Natural killer cell (primary cell): ENCODE measurements around the gene SPRED3. TPM values are rescaled to one million over a fixed set of nuclear protein-coding genes. Genes with fewer than 3 reads are reported as not detected.

Experiments used
- ATAC-seq, 3 donors: fragments of 150-1000 bp in 2 of 3; fragments of 200-7000 bp in 1 of 3; cut with Tn5 transposase; 1 replicate in 1 of 3; 2 replicates in 2 of 3; pipeline ENCODE4 v1.10.0; 2021; ENCODE audit warnings: mild to moderate bottlenecking in 2 of 3, moderate library complexity in 2 of 3
- DNase-seq, 2 donors: peaks; one replicate each; pipeline versions ENCODE4 v3.0.0 to v3.0.0-alpha.2; 2013 to 2021; ENCODE audit warnings: mixed read lengths in 1 of 2
- H3K27ac ChIP-seq: one replicate; pipeline ENCODE4 v1.5.1; 2013; ENCODE audit warnings: mild to moderate bottlenecking, low read length
- H3K27me3 ChIP-seq: one replicate; pipeline ENCODE4 v1.6.1; 2013; ENCODE audit warnings: low read length; ENCODE audit not compliant: control insufficient read depth, insufficient read depth
- H3K36me3 ChIP-seq: one replicate; pipeline ENCODE4 v1.6.1; 2013; ENCODE audit warnings: low read length; ENCODE audit not compliant: control insufficient read depth, insufficient read depth
- H3K4me1 ChIP-seq: one replicate; pipeline ENCODE4 v1.6.1; 2013; ENCODE audit warnings: low read length; ENCODE audit not compliant: control insufficient read depth, insufficient read depth
- H3K4me3 ChIP-seq: one replicate; pipeline ENCODE4 v1.5.1; 2013; ENCODE audit warnings: low read length
- H3K9me3 ChIP-seq: one replicate; pipeline ENCODE4 v1.6.1; 2013; ENCODE audit warnings: low read length; ENCODE audit not compliant: control insufficient read depth, insufficient read depth
- H3K27ac Mint-ChIP-seq, 2 donors: one replicate each; pipeline ENCODE4 v1.8.0; 2022; ENCODE audit warnings: mild to moderate bottlenecking in 2 of 2, mixed read lengths in 2 of 2, moderate library complexity in 1 of 2
- H3K27me3 Mint-ChIP-seq, 2 donors: one replicate each; pipeline ENCODE4 v1.8.0; 2022; ENCODE audit warnings: low read depth in 2 of 2, mixed read lengths in 2 of 2
- H3K36me3 Mint-ChIP-seq: one replicate; pipeline ENCODE4 v1.8.0; 2022; ENCODE audit warnings: mixed read lengths
- H3K4me1 Mint-ChIP-seq, 2 donors: one replicate each; pipeline ENCODE4 v1.8.0; 2022; ENCODE audit warnings: mixed read lengths in 2 of 2
- H3K4me3 Mint-ChIP-seq: one replicate; pipeline ENCODE4 v1.8.0; 2022; ENCODE audit warnings: mild to moderate bottlenecking, moderate library complexity, mixed read lengths
- H3K9me3 Mint-ChIP-seq, 2 donors: one replicate each; pipeline ENCODE4 v1.8.0; 2022; ENCODE audit warnings: mixed read lengths in 2 of 2
- CTCF ChIP-seq: fragments of 200-600 bp; IDR thresholded peaks from one replicate; pipeline ENCODE4 v1.8.0; 2022; ENCODE audit warnings: antibody characterized with exemption
- WGBS: methylation state at CpG from one replicate; pipeline ENCODE4 v1.1.7; 2013; ENCODE audit warnings: missing lambda C conversion rate; ENCODE audit not compliant: insufficient coverage; 5-methylcytosine and 5-hydroxymethylcytosine counted together
- intact Hi-C: fragments of 100-400 bp; cut with micrococcal nuclease; formaldehyde crosslinking; loops from one replicate; pipeline ENCODE4 v1.14.2; 2022
- total RNA-seq, 4 donors: library from RNA; stranded (reverse); fragments of 120-200 nt in 1 of 4; gene quantifications; one replicate each; pipeline versions ENCODE4 v1.2.3 to v1.2.4, GENCODE V29; 2013 to 2022

SPRED3 gene
- total RNA-seq, 3 donors from 2014 or later (not counting 1 experiment from before 2014, with no cell fraction given) = 1.1 to 4.2 (median 1.3) TPM

- peaks cover 25% of the 10 kb centered on the region for H3K4me1 ChIP-seq
- peaks cover 47% of the 10 kb centered on the region for H3K36me3 ChIP-seq
- H3K27me3 ChIP-seq = peaks cover 14% of the 10 kb centered on the region
- DNase-seq (no peak), ATAC-seq (no peak)
- peaks cover 11% of the 10 kb centered on the region for H3K36me3 Mint-ChIP-seq
- H3K9me3 Mint-ChIP-seq = no peaks in the 10 kb centered on the region
- no peak overlapping the region for H3K4me3 ChIP-seq
- TF ChIP-seq CTCF = no peak
- H3K27ac Mint-ChIP-seq = peak overlapping the region in 1 of 2 donors; percentile 29
- intact Hi-C loops = no loop called here
- no peaks in the 10 kb centered on the region for H3K9me3 ChIP-seq
- 96% methylated on average over 10 of the region's 10 CpGs for WGBS
- peak overlapping the region; percentile 31 for H3K4me3 Mint-ChIP-seq
- peaks cover 11 to 16% of the 10 kb centered on the region in 2 donors for H3K4me1 Mint-ChIP-seq
- peaks cover 11 to 12% of the 10 kb centered on the region in 2 donors for H3K27me3 Mint-ChIP-seq
- H3K27ac ChIP-seq = no peak overlapping the region
These were observed 5.3 kb upstream of the SPRED3 start for GRCh38 chr19:38383184-38383583.

- peak overlapping the region in 1 of 2 donors; percentile 29 for H3K27ac Mint-ChIP-seq
- no peak for TF ChIP-seq CTCF
- H3K27me3 Mint-ChIP-seq = peaks cover 13% of the 10 kb centered on the region in 2 donors
- H3K36me3 ChIP-seq = peaks cover 47% of the 10 kb centered on the region
- intact Hi-C loops = no loop called here
- whole genome bisulfite sequencing = 100% methylated on average over 2 of the region's 2 CpGs
- ATAC-seq (no peak), DNase-seq (no peak)
- peaks cover 29% of the 10 kb centered on the region for H3K4me1 ChIP-seq
- no peaks in the 10 kb centered on the region for H3K9me3 ChIP-seq
- H3K4me1 Mint-ChIP-seq = peaks cover 12 to 18% of the 10 kb centered on the region in 2 donors
- peaks cover 11% of the 10 kb centered on the region for H3K36me3 Mint-ChIP-seq
- no peaks in the 10 kb centered on the region for H3K9me3 Mint-ChIP-seq
- H3K27me3 ChIP-seq = peaks cover 16% of the 10 kb centered on the region
- H3K4me3 ChIP-seq = no peak overlapping the region
- peak overlapping the region; percentile 31 for H3K4me3 Mint-ChIP-seq
- no peak overlapping the region for H3K27ac ChIP-seq
These were observed 4.8 kb upstream of the SPRED3 start for GRCh38 chr19:38383743-38384142.

- H3K9me3 ChIP-seq = no peaks in the 10 kb centered on the region
- H3K4me3 ChIP-seq = no peak overlapping the region
- H3K27ac Mint-ChIP-seq = no peak overlapping the region
- peak overlapping the region; percentile 35 for H3K4me3 Mint-ChIP-seq
- H3K36me3 Mint-ChIP-seq = peaks cover 11% of the 10 kb centered on the region
- H3K4me1 ChIP-seq = peaks cover 35% of the 10 kb centered on the region
- WGBS = 95% methylated on average over 10 of the region's 10 CpGs
- ATAC-seq = no peak
- peaks cover 13% of the 10 kb centered on the region in 2 donors for H3K27me3 Mint-ChIP-seq
- H3K27me3 ChIP-seq = peaks cover 16% of the 10 kb centered on the region
- H3K4me1 Mint-ChIP-seq = peaks cover 12 to 15% of the 10 kb centered on the region in 2 donors
- no peak overlapping the region for H3K27ac ChIP-seq
- no peak for TF ChIP-seq CTCF
- H3K9me3 Mint-ChIP-seq = no peaks in the 10 kb centered on the region
- intact Hi-C loops = no loop called here
- peaks cover 40% of the 10 kb centered on the region for H3K36me3 ChIP-seq
- no peak for DNase-seq
These were observed 4.1 kb upstream of the SPRED3 start for GRCh38 chr19:38384209-38385027.
